Heart left ventricle (tissue), 13 donors: ENCODE results near the gene ATP9B.

Source experiments
- POLR2A ChIP-seq, 2 donors: fragments of 450-650 bp; IDR thresholded peaks; one replicate each; pipeline ENCODE4 v1.6.1; 2017; ENCODE audit warnings: antibody characterized with exemption in 2 of 2, mild to moderate bottlenecking in 2 of 2, moderate library complexity in 2 of 2
- TF ChIP-seq, protein P1 (sequence below), 12 donors: fragments of 200-600 bp; sonication (generic) in 4 of 12; IDR thresholded peaks; one replicate each; pipeline versions ENCODE4 v1.5.0 to v1.8.0; 2018 to 2022; ENCODE audit warnings: antibody characterized with exemption in 12 of 12, mild to moderate bottlenecking in 5 of 12
- donor health status: ischemic (EF 13 %, LVEDD 7.1; RV severe dilation, severe dysfunction).
- donor health status: DM: no; HTN: yes; CAD: no.
- donor health status: DM: no; HTN: no; CAD: no.
- donor health status: ischemic (EF 25% LVEDD 6.9; RV normal size, moderate dysfunction).
- donor health status: ischemic (EF 25% LVEDD 5.7; RV mildly dilated, moderate dysfunction).
- donor health status: ischemic (EF 35%, LVEDD 5.7; RV mildly dilated, moderate dysfunction).
- donor health status: nonischemic (EF 11% LVEDD 7.7; RV severe dilation, severe dysfunction).
- donor health status: DM: yes; HTN: yes; CAD: no.
- donor health status: PGD.
- donor health status: ischemic (EF 29% LVEDD 5.4; RV normal size, mild dysfunction).
- donor health status: nonischemic (EF 23%, LVEDD 6.1; RV moderate dilation, normal function).

DNA sequence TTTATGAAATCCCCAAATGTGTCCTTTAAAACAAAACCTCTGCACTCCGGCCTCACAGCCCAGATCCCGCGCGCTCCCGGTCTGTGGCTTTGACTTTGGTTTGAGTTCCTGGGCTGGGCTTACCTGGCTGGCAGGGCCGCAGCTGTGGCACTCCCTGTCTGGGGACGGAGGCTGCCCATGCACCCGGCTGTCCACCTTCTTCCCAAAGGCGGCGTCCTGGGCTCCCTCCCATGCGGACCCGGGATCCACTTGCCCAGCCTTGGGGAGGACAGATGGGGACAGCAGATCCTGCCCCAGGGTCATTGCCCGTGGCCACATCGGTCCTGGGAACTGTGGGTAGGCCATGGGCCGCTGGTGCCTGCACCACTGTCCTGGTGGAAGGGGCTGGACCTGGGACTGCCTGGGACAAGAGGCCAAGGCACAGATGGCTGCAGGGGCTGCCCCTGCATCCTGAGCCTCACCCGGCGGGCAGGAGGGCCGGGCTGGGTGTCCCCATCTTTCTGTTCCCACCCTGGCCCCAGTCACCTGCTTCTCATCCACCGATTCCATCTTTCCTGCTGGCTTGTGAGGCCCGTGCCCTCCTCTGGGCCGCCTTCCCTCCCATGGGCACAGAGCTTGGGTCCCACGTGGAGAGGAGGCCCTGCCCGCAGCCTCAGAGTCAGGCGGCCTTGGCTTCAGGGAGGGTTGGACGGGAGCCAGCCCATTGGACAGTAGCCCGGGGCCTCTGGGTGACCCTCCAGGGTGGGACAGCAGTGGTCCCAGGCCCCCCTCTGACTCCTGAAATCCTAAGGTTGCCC, 354.2 kb downstream of the ATP9B start:
- TF ChIP-seq, protein P1, sequence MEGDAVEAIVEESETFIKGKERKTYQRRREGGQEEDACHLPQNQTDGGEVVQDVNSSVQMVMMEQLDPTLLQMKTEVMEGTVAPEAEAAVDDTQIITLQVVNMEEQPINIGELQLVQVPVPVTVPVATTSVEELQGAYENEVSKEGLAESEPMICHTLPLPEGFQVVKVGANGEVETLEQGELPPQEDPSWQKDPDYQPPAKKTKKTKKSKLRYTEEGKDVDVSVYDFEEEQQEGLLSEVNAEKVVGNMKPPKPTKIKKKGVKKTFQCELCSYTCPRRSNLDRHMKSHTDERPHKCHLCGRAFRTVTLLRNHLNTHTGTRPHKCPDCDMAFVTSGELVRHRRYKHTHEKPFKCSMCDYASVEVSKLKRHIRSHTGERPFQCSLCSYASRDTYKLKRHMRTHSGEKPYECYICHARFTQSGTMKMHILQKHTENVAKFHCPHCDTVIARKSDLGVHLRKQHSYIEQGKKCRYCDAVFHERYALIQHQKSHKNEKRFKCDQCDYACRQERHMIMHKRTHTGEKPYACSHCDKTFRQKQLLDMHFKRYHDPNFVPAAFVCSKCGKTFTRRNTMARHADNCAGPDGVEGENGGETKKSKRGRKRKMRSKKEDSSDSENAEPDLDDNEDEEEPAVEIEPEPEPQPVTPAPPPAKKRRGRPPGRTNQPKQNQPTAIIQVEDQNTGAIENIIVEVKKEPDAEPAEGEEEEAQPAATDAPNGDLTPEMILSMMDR (IDR thresholded peaks at IDR 0.05) = no peak
- no peak for TF ChIP-seq POLR2A (IDR thresholded peaks at IDR 0.05)
